Measurements from ENCODE around the gene CARD9.

Gene CARD9

GRCh38 chr9:136403538-136403914 lies 30.1 kb upstream of the CARD9 start:
- no peak overlapping the region for H3K4me2 ChIP-seq (ENCODE audit: low read length)
- H4K20me1 ChIP-seq (ENCODE audit: control insufficient read depth, insufficient read depth, low read depth, low read length): no peaks in the 10 kb centered on the region; the same call in none of the 2 replicates
- no peak overlapping the region for H3K4me3 ChIP-seq (ENCODE audit: low read length)
- H3K27ac ChIP-seq (ENCODE audit: low read depth, low read length): no peak overlapping the region
- H3K79me2 ChIP-seq (ENCODE audit: control insufficient read depth, low read length): peaks cover 30% of the 10 kb centered on the region
- peaks cover 71% of the 10 kb centered on the region for H3K36me3 ChIP-seq (ENCODE audit: control insufficient read depth, low read length)
- H3K4me1 ChIP-seq (ENCODE audit: control insufficient read depth, low read length): peaks cover 22% of the 10 kb centered on the region
- TF ChIP-seq EZH2phosphoT487 (IDR thresholded peaks at IDR 0.05; ENCODE audit: borderline replicate concordance, low read length) (no peak), CTCF (IDR thresholded peaks at IDR 0.05; ENCODE audit: low read depth, low read length, poor library complexity, severe bottlenecking) (no peak)
- no peaks in the 10 kb centered on the region for H3K9me3 ChIP-seq (ENCODE audit: control insufficient read depth, insufficient read depth, low read length)
- H3F3A ChIP-seq (ENCODE audit: control insufficient read depth, insufficient read depth): peaks cover 14% of the 10 kb centered on the region; the same call in 1 of the 2 replicates
- no peaks in the 10 kb centered on the region for H3K9me2 ChIP-seq (replicated peaks; ENCODE audit: control insufficient read depth, low read length)
- H3K27me3 ChIP-seq (ENCODE audit: control insufficient read depth, low read length): no peaks in the 10 kb centered on the region

DNA sequence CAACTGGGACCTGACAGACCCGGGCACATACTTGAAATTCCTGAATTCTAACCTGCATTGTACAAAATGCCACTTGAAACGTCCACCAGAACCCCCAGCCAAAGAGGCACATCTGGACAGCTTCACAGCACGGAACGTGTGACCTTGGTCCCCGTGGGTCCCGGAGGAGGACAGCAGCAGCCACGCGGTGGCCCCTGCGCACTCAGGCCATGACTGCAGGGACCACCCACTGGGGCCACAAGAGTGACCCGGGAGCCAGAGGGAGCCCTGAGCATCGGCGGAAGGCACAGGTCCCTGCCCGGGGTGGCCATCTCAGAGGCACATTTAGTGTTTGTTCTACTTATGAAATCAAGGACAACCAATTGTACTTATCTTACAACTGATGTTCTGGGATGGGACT lies 28.6 kb upstream of the CARD9 start:
- no peaks in the 10 kb centered on the region for H3K9me3 ChIP-seq (ENCODE audit: control insufficient read depth, insufficient read depth, low read length)
- no peak overlapping the region for H3K4me3 ChIP-seq (ENCODE audit: low read length)
- no peaks in the 10 kb centered on the region for H3K9me2 ChIP-seq (replicated peaks; ENCODE audit: control insufficient read depth, low read length)
- H3K4me2 ChIP-seq (ENCODE audit: low read length): no peak overlapping the region
- peaks cover 14% of the 10 kb centered on the region; the same call in 1 of the 2 replicates for H3F3A ChIP-seq (ENCODE audit: control insufficient read depth, insufficient read depth)
- H3K27ac ChIP-seq (ENCODE audit: low read depth, low read length): no peak overlapping the region
- no peaks in the 10 kb centered on the region; the same call in none of the 2 replicates for H4K20me1 ChIP-seq (ENCODE audit: control insufficient read depth, insufficient read depth, low read depth, low read length)
- TF ChIP-seq EZH2phosphoT487 (IDR thresholded peaks at IDR 0.05; ENCODE audit: borderline replicate concordance, low read length) (no peak), CTCF (IDR thresholded peaks at IDR 0.05; ENCODE audit: low read depth, low read length, poor library complexity, severe bottlenecking) (no peak)
- peaks cover 69% of the 10 kb centered on the region for H3K36me3 ChIP-seq (ENCODE audit: control insufficient read depth, low read length)
- peaks cover 29% of the 10 kb centered on the region for H3K79me2 ChIP-seq (ENCODE audit: control insufficient read depth, low read length)
- peaks cover 19% of the 10 kb centered on the region for H3K4me1 ChIP-seq (ENCODE audit: control insufficient read depth, low read length)
- no peaks in the 10 kb centered on the region for H3K27me3 ChIP-seq (ENCODE audit: control insufficient read depth, low read length)

DNA sequence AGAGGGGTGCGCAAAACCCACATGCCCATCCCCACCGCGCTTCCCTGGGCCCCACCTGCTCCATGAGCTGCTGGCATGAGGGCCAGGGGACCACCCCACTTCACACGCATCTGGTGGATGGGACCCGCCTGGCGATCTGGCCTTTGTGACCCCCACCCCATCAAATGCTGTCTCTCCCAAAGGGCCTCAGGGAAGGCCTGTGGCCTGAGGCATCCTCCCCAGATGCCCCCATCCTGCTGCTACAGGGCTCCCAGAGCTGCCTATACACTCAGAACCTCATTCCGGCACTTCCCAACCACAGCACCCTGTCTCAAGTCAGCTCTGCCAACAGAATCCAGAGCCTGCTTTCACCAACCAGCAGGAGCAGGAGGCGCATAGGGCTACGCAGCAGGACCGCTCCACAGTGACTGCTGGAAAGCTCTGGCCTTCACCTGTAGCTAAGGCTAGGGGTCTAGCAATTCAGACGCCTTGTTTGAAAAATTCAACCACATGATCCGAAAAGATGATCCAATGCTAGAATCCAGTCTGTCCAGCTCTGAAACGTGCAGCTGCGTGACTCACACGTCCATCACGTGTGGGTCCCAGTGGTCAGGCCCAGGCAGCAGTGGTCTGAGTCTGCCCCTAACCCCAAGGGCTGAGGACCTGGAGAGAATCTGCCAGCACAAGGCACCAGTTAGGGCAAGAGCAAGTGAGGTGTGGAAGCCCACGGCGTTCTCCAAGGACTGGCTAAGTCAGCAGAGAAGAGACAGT lies 27.9 kb upstream of the CARD9 start:
- H3K9me2 ChIP-seq (replicated peaks; ENCODE audit: control insufficient read depth, low read length): no peaks in the 10 kb centered on the region
- no peak overlapping the region for H3K27ac ChIP-seq (ENCODE audit: low read depth, low read length)
- H3K4me3 ChIP-seq (ENCODE audit: low read length): no peak overlapping the region
- H3K9me3 ChIP-seq (ENCODE audit: control insufficient read depth, insufficient read depth, low read length): no peaks in the 10 kb centered on the region
- peaks cover 71% of the 10 kb centered on the region for H3K36me3 ChIP-seq (ENCODE audit: control insufficient read depth, low read length)
- peaks cover 34% of the 10 kb centered on the region for H3K79me2 ChIP-seq (ENCODE audit: control insufficient read depth, low read length)
- H3K4me2 ChIP-seq (ENCODE audit: low read length): no peak overlapping the region
- peaks cover 19% of the 10 kb centered on the region for H3K4me1 ChIP-seq (ENCODE audit: control insufficient read depth, low read length)
- peaks cover 14% of the 10 kb centered on the region; the same call in 1 of the 2 replicates for H3F3A ChIP-seq (ENCODE audit: control insufficient read depth, insufficient read depth)
- H3K27me3 ChIP-seq (ENCODE audit: control insufficient read depth, low read length): no peaks in the 10 kb centered on the region
- no peaks in the 10 kb centered on the region; the same call in none of the 2 replicates for H4K20me1 ChIP-seq (ENCODE audit: control insufficient read depth, insufficient read depth, low read depth, low read length)
- TF ChIP-seq EZH2phosphoT487 (IDR thresholded peaks at IDR 0.05; ENCODE audit: borderline replicate concordance, low read length) (no peak), CTCF (IDR thresholded peaks at IDR 0.05; ENCODE audit: low read depth, low read length, poor library complexity, severe bottlenecking) (no peak)

Data from DOHH2 (cell line).